ENCODE data around the gene TRAF4. TPM values are rescaled to one million over a fixed set of nuclear protein-coding genes. Genes with fewer than 3 reads are reported as not detected.
"Not testable (repeated sequence)": the region's sequence is repeated elsewhere in the genome, so short reads cannot be mapped to it uniquely, and the experiment has no call there.

Gene TRAF4
- polyA plus RNA-seq, 1 donor from 2014 or later = 139 TPM

DNA sequence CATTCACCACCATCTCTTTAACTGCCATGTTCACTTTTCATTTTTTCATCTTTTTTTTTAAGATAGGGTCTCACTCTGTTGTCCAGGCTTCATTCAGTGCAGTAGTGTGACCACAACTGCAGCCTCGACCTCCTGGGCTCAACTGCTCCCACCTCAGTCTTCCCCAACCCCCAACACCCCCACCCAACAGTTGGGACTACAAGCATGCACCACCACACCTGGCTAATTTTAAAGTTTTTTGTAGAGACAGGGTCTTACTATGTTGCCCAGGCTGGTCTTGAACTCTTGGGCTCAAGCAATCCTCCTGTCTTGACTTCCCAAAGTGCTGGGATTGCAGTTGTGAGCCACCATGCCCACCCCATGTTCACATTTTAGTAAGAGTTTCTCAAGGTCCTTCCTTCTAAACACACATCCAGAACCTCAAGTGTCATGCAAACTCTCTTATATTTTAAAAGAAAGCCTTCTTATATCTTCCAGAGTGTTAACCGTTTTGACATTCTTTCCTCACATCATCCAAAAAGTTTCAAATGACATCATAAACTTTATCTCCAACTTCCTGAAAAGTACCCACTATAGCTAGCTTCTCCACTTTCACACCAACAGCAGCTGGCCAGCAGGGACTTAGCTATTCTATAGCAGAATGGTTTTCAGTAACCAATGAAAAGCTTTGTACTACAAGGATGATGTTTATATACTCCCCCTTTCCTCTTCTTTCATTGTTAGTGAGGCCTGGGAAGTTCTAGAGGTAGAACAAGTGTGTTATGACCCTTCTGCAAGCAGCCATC lies 49.3 kb downstream of the TRAF4 start:
- no peaks in the 10 kb centered on the region for H3F3A ChIP-seq (ENCODE audit: insufficient read depth, low read length, poor library complexity, severe bottlenecking)
- H3K9me3 ChIP-seq (ENCODE audit: low read length) = no peaks in the 10 kb centered on the region
- H3K9me2 ChIP-seq (ENCODE audit: insufficient read depth, low read length) = no peaks in the 10 kb centered on the region
- no peak overlapping the region for H3K27ac ChIP-seq (ENCODE audit: low read length)
- H3K79me2 ChIP-seq (replicated peaks; ENCODE audit: insufficient read depth, low read length) = peaks cover 52% of the 10 kb centered on the region
- H2AFZ ChIP-seq (ENCODE audit: low read depth, low read length) = no peak overlapping the region
- H4K20me1 ChIP-seq (ENCODE audit: insufficient read depth) = peaks cover 11% of the 10 kb centered on the region
- H3K27me3 ChIP-seq (ENCODE audit: insufficient read depth, low read depth, low read length) = no peaks in the 10 kb centered on the region
- no peak overlapping the region for H3K4me3 ChIP-seq (ENCODE audit: low read length)
- H3K36me3 ChIP-seq (ENCODE audit: insufficient read depth, low read length) = no peaks in the 10 kb centered on the region
- no peak overlapping the region for H3K9ac ChIP-seq (ENCODE audit: low read length)
- TF ChIP-seq RAD21 (conservative IDR thresholded peaks at IDR 0.05) (no peak), MXI1 (conservative IDR thresholded peaks at IDR 0.05; ENCODE audit: poor library complexity, severe bottlenecking) (no peak), EZH2 (IDR thresholded peaks at IDR 0.05; ENCODE audit: borderline replicate concordance, insufficient read depth, low read length, poor library complexity, severe bottlenecking) (no peak), SMC3 (conservative IDR thresholded peaks at IDR 0.05; ENCODE audit: poor library complexity) (no peak), EP300 (conservative IDR thresholded peaks at IDR 0.05; ENCODE audit: poor library complexity, severe bottlenecking) (no peak), TAF1 (IDR thresholded peaks at IDR 0.05; ENCODE audit: low read depth) (no peak), POLR2AphosphoS5 (IDR thresholded peaks at IDR 0.05) (no peak)
- TF ChIP-seq, protein P1, sequence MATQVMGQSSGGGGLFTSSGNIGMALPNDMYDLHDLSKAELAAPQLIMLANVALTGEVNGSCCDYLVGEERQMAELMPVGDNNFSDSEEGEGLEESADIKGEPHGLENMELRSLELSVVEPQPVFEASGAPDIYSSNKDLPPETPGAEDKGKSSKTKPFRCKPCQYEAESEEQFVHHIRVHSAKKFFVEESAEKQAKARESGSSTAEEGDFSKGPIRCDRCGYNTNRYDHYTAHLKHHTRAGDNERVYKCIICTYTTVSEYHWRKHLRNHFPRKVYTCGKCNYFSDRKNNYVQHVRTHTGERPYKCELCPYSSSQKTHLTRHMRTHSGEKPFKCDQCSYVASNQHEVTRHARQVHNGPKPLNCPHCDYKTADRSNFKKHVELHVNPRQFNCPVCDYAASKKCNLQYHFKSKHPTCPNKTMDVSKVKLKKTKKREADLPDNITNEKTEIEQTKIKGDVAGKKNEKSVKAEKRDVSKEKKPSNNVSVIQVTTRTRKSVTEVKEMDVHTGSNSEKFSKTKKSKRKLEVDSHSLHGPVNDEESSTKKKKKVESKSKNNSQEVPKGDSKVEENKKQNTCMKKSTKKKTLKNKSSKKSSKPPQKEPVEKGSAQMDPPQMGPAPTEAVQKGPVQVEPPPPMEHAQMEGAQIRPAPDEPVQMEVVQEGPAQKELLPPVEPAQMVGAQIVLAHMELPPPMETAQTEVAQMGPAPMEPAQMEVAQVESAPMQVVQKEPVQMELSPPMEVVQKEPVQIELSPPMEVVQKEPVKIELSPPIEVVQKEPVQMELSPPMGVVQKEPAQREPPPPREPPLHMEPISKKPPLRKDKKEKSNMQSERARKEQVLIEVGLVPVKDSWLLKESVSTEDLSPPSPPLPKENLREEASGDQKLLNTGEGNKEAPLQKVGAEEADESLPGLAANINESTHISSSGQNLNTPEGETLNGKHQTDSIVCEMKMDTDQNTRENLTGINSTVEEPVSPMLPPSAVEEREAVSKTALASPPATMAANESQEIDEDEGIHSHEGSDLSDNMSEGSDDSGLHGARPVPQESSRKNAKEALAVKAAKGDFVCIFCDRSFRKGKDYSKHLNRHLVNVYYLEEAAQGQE (IDR thresholded peaks at IDR 0.05; ENCODE audit: borderline replicate concordance) = no peak
- TF ChIP-seq, protein P2, sequence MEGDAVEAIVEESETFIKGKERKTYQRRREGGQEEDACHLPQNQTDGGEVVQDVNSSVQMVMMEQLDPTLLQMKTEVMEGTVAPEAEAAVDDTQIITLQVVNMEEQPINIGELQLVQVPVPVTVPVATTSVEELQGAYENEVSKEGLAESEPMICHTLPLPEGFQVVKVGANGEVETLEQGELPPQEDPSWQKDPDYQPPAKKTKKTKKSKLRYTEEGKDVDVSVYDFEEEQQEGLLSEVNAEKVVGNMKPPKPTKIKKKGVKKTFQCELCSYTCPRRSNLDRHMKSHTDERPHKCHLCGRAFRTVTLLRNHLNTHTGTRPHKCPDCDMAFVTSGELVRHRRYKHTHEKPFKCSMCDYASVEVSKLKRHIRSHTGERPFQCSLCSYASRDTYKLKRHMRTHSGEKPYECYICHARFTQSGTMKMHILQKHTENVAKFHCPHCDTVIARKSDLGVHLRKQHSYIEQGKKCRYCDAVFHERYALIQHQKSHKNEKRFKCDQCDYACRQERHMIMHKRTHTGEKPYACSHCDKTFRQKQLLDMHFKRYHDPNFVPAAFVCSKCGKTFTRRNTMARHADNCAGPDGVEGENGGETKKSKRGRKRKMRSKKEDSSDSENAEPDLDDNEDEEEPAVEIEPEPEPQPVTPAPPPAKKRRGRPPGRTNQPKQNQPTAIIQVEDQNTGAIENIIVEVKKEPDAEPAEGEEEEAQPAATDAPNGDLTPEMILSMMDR (IDR thresholded peaks at IDR 0.05; ENCODE audit: poor library complexity, severe bottlenecking) = no peak
- no peak overlapping the region for H3K4me2 ChIP-seq (ENCODE audit: low read length)

DNA sequence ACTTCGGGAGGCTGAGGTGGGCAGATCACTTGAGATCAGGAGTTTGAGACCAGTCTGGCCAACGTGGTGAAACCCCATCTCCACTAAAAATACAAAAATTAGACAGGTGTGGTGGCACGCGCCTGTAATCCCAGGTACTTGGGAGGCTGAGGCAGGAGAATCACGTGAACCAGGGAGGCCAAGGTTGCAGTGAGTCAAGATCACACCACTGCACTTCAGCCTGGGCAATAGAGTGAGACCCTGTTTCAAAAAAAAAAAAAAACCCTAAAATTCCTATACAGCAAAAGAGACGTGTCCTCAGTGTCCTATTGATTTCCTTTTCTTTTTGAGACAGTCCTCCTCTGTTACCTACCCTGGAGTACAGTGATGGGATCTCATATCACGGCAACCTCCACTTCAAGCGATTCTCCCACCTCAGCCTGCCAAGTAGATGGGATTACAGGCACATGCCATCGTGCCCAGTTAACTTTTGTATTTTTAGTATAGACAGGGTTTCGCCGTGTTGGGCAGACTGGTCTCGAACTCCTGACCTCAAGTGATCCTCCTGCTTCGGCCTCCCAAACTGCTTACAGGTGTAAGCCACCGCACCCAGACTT lies 51.1 kb downstream of the TRAF4 start:
- not testable (repeated sequence) for H3K9ac ChIP-seq (ENCODE audit: low read length); H3K4me2 ChIP-seq (ENCODE audit: low read length); H3K4me3 ChIP-seq (ENCODE audit: low read length); H3K27me3 ChIP-seq (ENCODE audit: insufficient read depth, low read depth, low read length); H3K36me3 ChIP-seq (ENCODE audit: insufficient read depth, low read length); H2AFZ ChIP-seq (ENCODE audit: low read depth, low read length); H3K9me3 ChIP-seq (ENCODE audit: low read length); H3K27ac ChIP-seq (ENCODE audit: low read length); H3K9me2 ChIP-seq (ENCODE audit: insufficient read depth, low read length); H3F3A ChIP-seq (ENCODE audit: insufficient read depth, low read length, poor library complexity, severe bottlenecking)
- peaks cover 56% of the 10 kb centered on the region for H3K79me2 ChIP-seq (replicated peaks; ENCODE audit: insufficient read depth, low read length)
- H4K20me1 ChIP-seq (ENCODE audit: insufficient read depth) = peaks cover 11% of the 10 kb centered on the region

All from neural cell (in vitro differentiated cells).